ENCODE results near the gene PM20D2. TPM values are rescaled to one million over a fixed set of nuclear protein-coding genes. Genes with fewer than 3 reads are reported as not detected.

The PM20D2 gene, protein sequence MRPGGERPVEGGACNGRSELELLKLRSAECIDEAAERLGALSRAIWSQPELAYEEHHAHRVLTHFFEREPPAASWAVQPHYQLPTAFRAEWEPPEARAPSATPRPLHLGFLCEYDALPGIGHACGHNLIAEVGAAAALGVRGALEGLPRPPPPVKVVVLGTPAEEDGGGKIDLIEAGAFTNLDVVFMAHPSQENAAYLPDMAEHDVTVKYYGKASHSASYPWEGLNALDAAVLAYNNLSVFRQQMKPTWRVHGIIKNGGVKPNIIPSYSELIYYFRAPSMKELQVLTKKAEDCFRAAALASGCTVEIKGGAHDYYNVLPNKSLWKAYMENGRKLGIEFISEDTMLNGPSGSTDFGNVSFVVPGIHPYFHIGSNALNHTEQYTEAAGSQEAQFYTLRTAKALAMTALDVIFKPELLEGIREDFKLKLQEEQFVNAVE
- total RNA-seq (2021) = 37.2 and 41.7 TPM in 2 replicates
- Bru-seq, nascent RNA = percentile 90 among the genes with signal in this experiment
- percentile 93 among the genes with signal in this experiment for BruChase-seq, experiment 1, labeled RNA remaining after a 2-hour chase
- percentile 97 among the genes with signal in this experiment for BruChase-seq, experiment 2, labeled RNA remaining after a 6-hour chase
- long read RNA-seq, full-length matches to known transcripts = 61 of 99 reads
- long read RNA-seq, partial matches to known transcripts = 4 of 99 reads
- long read RNA-seq, other reads (novel, unspliced or antisense) = 34 of 99 reads

DNA sequence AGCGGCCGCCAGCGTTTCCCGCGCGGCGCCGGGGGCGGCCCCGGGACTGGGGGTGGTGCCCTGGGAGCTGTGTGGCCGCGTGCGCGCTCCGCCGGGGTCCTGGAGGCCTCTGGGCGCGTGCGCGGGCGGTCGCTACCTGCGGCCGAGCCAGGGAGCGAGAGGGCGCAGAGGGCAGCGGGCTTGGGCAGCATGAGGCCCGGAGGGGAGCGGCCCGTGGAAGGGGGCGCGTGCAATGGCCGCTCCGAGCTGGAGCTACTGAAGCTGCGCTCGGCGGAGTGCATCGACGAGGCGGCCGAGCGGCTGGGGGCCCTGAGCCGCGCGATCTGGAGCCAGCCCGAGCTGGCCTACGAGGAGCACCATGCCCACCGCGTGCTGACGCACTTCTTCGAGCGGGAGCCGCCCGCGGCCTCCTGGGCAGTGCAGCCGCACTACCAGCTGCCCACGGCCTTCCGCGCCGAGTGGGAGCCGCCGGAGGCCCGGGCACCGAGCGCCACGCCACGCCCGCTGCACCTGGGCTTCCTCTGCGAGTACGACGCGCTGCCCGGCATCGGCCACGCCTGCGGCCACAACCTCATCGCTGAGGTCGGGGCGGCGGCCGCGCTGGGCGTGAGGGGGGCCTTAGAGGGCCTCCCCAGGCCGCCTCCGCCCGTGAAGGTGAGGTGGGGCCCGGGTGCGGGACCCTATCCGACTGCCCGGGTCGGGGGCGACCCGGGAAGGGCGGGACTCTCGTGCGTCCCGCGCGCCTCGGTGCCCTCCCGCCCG, at the start of gene PM20D2:
Gene PM20D2 (plus strand): TSS at position 100 of the 762 bp plus-strand sequence. CDS start 90 bp downstream, at position 190.
- CTCF ChIA-PET = interaction anchor here (1.0 kb wide), 1 partner anchor 164 kb away, joined by 3 read pairs; no protein-coding TSS in a partner anchor
- BruUV-seq (replicated peaks) = no TSS peak
- Histone ChIP-seq H3K9me3 (ENCODE audit: low read depth, low read length, poor library complexity, severe bottlenecking) (no peaks in the 10 kb centered on the region), H3K27ac (ENCODE audit: low read depth, low read length, poor library complexity, severe bottlenecking) (peak within 1 kb of the TSS; percentile 85), H3K4me1 (ENCODE audit: insufficient read depth, low read length, poor library complexity, severe bottlenecking) (peaks cover 17% of the 10 kb centered on the region), H3K36me3 (ENCODE audit: insufficient read depth, low read length, poor library complexity, severe bottlenecking) (peaks cover 7% of the 10 kb centered on the region), H3K27me3 (replicated peaks; ENCODE audit: insufficient read depth, low read depth, low read length, poor library complexity) (no peaks in the 10 kb centered on the region), H3K4me3 (ENCODE audit: low read depth, low read length, poor library complexity, severe bottlenecking) (peak within 1 kb of the TSS; percentile 69)
- POLR2A ChIA-PET (ENCODE audit: low non-redundant PET) = interaction anchor here (0.6 to 0.7 kb wide), 2 partner anchors 35 to 166 kb away, joined by 3 to 4 read pairs; no protein-coding TSS in a partner anchor
- intact Hi-C loops (cut with micrococcal nuclease; ENCODE audit: unreplicated experiment) = loop anchor here (5.0 kb wide), 1 partner anchor 96 kb away; no protein-coding TSS in a partner anchor
- peak; percentile 73 for DNase-seq (ENCODE audit: low spot score)
- TF ChIP-seq EZH2 (IDR thresholded peaks at IDR 0.05; ENCODE audit: borderline replicate concordance, low read depth, low read length, poor library complexity, severe bottlenecking) = no peak
- TF ChIP-seq, protein P1, sequence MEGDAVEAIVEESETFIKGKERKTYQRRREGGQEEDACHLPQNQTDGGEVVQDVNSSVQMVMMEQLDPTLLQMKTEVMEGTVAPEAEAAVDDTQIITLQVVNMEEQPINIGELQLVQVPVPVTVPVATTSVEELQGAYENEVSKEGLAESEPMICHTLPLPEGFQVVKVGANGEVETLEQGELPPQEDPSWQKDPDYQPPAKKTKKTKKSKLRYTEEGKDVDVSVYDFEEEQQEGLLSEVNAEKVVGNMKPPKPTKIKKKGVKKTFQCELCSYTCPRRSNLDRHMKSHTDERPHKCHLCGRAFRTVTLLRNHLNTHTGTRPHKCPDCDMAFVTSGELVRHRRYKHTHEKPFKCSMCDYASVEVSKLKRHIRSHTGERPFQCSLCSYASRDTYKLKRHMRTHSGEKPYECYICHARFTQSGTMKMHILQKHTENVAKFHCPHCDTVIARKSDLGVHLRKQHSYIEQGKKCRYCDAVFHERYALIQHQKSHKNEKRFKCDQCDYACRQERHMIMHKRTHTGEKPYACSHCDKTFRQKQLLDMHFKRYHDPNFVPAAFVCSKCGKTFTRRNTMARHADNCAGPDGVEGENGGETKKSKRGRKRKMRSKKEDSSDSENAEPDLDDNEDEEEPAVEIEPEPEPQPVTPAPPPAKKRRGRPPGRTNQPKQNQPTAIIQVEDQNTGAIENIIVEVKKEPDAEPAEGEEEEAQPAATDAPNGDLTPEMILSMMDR (conservative IDR thresholded peaks at IDR 0.05; ENCODE audit: low read depth, low read length) = no peak

DNA sequence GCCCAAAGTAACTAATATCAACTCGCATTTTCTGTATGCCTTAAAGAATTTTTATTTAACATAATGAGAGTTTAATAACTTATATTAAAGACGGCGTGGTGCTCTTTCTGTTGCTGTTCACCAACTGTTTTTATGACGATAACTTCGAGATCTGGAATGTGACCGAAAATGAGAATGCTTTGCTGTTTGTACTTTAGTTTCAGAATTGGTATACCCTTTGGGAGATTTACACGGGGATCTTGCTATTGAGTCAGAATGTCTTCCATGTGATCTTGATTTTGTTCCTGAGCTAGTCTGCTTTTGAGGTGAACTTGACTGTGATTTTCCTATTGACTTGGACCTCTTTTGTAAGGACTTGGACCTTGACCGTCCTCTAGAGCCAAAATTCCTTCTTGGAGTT, 47.4 kb upstream of the PM20D2 start:
- BruUV-seq (replicated peaks) = no TSS peak
- Histone ChIP-seq H3K4me1 (ENCODE audit: insufficient read depth, low read length, poor library complexity, severe bottlenecking) (no peaks in the 10 kb centered on the region), H3K27me3 (replicated peaks; ENCODE audit: insufficient read depth, low read depth, low read length, poor library complexity) (no peaks in the 10 kb centered on the region), H3K36me3 (ENCODE audit: insufficient read depth, low read length, poor library complexity, severe bottlenecking) (peaks cover 7% of the 10 kb centered on the region), H3K9me3 (ENCODE audit: low read depth, low read length, poor library complexity, severe bottlenecking) (no peaks in the 10 kb centered on the region), H3K27ac (ENCODE audit: low read depth, low read length, poor library complexity, severe bottlenecking) (no peak overlapping the region), H3K4me3 (ENCODE audit: low read depth, low read length, poor library complexity, severe bottlenecking) (no peak overlapping the region)
- ChIA-PET POLR2A (ENCODE audit: low non-redundant PET) (no interaction called here), CTCF (no interaction called here)
- TF ChIP-seq, protein P1 (conservative IDR thresholded peaks at IDR 0.05; ENCODE audit: low read depth, low read length) = no peak
- no peak for TF ChIP-seq EZH2 (IDR thresholded peaks at IDR 0.05; ENCODE audit: borderline replicate concordance, low read depth, low read length, poor library complexity, severe bottlenecking)
- intact Hi-C loops (cut with micrococcal nuclease; ENCODE audit: unreplicated experiment) = no loop called here
- no peak for DNase-seq (ENCODE audit: low spot score)

DNA sequence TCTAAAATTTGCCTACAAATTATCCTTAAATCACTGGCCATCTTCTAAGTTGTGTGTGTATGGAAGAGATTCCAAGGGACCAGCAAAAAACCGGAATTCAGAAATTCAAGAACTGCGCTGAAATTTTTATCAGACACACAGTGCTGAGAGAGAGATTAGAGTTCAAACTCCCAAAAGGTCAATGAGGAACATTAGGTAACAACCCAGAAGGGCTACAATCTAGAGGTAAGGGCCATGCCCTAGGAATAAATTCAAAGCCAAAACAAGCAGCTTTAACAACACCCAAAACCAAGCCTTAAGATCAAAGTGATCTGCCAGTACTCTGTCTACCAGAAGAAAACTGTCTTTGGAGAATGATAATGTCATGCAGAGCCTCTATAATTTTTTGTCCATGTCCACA, 45.7 kb upstream of the PM20D2 start:
- H3K9me3 ChIP-seq (ENCODE audit: low read depth, low read length, poor library complexity, severe bottlenecking) = no peaks in the 10 kb centered on the region
- TF ChIP-seq, protein P1 (conservative IDR thresholded peaks at IDR 0.05; ENCODE audit: low read depth, low read length) = no peak
- TF ChIP-seq EZH2 (IDR thresholded peaks at IDR 0.05; ENCODE audit: borderline replicate concordance, low read depth, low read length, poor library complexity, severe bottlenecking) = no peak
- POLR2A ChIA-PET (ENCODE audit: low non-redundant PET) = no interaction called here
- H3K36me3 ChIP-seq (ENCODE audit: insufficient read depth, low read length, poor library complexity, severe bottlenecking) = peaks cover 12% of the 10 kb centered on the region
- intact Hi-C loops (cut with micrococcal nuclease; ENCODE audit: unreplicated experiment) = no loop called here
- no peaks in the 10 kb centered on the region for H3K4me1 ChIP-seq (ENCODE audit: insufficient read depth, low read length, poor library complexity, severe bottlenecking)
- no peak for DNase-seq (ENCODE audit: low spot score)
- H3K4me3 ChIP-seq (ENCODE audit: low read depth, low read length, poor library complexity, severe bottlenecking) = no peak overlapping the region
- H3K27me3 ChIP-seq (replicated peaks; ENCODE audit: insufficient read depth, low read depth, low read length, poor library complexity) = no peaks in the 10 kb centered on the region
- CTCF ChIA-PET = no interaction called here
- no peak overlapping the region for H3K27ac ChIP-seq (ENCODE audit: low read depth, low read length, poor library complexity, severe bottlenecking)
- BruUV-seq (replicated peaks) = no TSS peak
